NCI-H69 (cell line): ENCODE measurements around the gene LSM4.
"Not testable (repeated sequence)": the region's sequence is repeated elsewhere in the genome, so short reads cannot be mapped to it uniquely, and the experiment has no call there.

ENCODE experiments used
- DNase-seq: peaks from one replicate; lab custom pipeline; 2025; lab: John Stamatoyannopoulos, UW

Gene LSM4

DNA sequence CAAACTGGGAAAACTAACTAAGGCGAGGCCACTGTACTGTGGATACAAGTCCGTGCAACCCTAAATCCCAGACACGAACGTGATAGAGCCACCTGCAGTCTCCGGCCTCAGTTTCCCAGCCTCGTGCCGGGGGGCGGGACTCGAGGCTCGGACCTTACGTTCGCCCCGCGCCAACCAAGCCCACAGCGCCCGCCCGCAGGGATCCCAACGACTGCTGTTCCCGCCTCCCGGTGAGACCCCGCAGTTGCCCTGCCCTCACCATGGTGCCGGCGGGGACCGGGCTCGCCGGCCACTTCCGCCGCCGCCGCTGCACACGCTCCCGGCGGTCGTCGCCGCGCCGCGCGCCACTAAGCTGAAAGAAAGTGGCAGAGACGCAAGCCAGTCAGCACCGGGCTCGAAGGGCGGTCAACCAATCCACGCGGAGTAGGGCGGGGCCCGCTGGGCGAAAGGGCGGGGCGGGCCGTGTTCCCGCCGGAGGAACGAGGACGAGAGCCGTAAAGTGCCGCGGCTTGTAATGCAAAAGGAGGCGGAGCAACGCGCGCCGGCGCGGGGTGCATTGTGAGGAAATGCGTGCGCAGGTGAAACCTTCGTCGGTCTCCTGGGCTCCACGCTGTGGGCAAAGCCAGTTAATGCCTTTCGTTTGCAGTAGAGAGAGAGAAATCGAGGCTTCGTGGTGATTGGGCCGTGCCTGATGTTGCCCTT is at the start of gene LSM4:
Gene LSM4, minus strand, starts transcription at position 318 of the 702 bp plus-strand sequence. Its CDS starts 56 bp downstream, at position 262.
- DNase-seq = peak; percentile 100

DNA sequence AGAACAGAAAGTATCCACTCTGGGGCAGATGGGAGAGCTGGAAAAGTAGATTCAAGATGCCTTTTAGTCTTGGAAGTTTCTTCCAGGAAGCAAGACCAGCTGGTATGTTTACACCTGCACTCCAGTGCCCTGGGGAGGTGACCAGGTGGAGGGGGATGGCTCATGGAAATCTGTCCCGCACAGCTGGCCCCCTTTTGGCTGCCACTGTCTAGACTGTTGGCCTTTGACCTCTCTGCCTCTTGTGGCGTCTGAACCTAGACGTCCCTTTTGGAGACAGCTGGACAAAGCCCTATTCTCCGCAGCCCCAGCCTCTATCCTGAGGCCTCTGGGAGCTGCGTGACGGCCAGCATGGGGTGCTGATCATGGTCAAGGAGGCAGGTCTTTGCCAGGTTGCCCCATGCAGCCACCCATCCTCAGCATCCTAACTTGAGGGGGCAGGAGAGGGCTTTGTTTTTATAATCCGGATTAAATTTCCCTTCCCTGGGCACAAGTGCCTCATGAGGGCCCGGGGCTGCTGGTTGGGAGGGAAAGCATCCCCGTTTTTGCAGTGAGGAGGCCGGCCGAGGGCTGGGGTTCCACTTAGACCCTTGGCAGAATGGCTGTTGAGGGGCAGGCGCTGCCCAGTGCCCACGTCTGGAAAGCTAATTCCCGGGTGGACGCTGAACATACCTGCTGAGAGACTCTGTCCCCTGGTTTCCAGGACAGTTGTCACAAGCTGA is 45.8 kb upstream of the LSM4 start:
- DNase-seq = peak; percentile 75

DNA sequence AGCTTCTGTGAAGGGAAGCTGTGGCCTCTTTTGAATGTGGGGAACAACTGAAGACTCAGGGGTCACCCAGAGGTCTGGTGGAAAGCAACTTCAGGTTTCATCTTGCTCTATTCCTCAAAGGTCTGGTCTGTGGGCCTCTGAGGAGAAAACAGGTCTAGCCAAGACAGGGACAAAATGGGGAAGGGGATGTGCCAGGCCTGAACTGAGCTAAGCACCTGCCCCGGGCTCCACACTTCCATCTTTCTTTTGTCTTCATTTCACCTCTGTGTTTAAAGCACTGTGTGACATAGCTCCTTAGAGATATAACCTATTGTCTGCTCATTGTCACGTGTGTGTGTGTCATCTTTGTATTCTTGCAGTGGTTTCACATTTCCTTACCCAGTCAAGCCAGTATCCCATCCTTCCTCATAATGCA is 43.2 kb upstream of the LSM4 start:
- DNase-seq = no peak

DNA sequence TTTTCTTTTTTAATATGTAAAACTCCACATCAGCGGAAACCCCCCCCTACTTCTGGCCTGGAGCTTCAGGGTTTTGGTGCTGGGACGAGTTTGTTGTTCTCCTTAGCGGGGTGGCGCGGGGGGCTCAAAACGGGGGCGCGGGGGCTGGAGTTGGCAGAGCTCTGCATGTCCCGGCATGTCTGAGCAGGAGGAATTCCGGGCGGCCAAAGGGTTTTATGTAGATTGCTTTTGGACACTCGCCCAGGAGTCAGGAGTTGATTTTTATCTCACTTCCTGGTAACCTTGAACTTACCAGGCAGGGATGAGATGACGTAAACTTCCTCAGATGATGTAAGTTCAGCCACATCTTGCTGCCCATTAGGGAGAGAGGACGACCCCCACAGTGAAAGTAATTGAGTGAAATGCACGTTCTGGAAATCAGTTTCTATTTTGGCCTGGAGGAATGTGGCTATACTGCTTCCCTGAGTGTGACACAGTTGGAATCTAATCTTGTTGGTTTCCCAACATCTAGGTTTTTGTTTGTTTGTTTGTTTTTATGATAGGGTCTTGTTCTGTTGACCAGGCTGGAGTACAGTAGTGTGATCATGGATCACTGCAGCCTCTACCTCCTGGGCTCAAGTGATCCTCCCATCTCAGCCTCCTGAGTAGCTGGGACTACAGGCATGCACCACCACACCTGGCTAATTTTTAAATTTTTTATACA is 42.1 kb upstream of the LSM4 start:
- DNase-seq = peak; percentile 98

DNA sequence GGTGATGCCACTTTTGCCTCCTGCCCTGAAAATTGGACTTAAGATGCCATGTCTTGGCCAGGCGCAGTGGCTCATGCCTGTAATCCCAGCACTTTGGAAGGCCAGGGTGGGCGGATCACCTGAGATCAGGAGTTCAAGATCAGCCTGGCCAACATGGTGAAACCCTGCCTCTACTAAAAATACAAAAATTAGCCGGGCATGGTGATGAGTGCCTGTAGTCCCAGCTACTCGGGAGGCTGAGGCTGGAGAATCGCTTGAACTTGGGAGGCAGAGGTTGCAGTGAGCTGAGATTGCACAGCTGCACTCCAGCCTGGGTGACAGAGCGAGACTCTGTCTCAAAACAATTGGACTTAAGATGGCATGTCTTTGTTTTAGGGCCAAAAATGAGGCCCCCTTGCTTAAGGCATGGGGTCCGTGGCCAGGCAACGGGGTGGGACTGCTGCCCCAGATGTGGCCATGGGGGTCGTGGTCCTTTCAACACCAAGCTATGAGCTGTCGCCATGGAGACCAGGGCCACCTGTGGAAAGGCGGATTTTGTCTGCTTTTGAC is 41.5 kb upstream of the LSM4 start:
- not testable (repeated sequence) for DNase-seq

DNA sequence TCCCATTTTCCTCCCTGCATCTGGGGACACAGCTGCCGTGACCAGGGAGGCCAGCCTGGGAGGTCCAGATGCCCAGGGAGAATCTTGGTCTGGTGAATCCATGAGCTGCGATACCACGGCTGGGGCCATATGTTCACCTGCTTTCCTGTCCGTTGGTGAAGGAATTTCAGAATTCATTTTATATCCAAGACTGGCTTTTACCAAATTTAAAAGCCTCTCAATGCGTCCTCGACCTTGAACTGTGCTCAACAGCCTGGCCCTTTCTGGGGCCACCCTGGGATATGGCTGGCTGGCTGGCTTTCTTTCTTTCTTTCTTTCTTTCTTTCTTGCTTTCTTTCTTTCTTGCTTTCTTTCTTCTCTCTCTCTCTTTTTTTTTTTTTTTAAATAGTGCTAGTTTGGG is 40.9 kb upstream of the LSM4 start:
- no peak for DNase-seq

DNA sequence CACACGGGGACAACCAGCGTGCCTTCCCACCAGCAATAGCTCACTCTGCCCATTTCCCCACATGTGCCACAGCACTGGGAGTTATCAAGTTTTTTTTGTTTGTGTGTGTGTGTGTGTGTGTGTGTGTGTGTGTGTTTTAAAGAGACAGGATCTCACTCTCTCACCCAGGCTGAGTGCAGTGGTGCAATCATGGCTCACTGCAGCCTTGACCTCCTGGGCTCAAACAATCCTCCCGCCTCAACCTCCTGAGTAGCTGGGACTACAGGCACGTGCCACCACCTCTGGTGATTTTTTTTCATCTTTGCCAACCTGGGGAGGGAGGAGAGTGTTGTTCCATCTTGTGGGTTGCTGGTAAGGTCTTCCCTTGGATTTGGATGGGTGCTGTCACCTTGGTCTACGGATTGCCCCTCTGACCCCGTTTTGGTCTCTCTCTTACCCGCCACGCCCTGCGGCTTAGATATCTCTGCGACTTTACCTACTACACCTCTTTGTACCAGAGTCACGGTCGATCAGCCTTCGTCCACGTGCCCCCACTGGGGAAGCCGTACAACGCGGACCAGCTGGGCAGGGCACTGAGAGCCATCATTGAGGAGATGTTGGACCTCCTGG is 40.2 kb upstream of the LSM4 start:
- no peak for DNase-seq

DNA sequence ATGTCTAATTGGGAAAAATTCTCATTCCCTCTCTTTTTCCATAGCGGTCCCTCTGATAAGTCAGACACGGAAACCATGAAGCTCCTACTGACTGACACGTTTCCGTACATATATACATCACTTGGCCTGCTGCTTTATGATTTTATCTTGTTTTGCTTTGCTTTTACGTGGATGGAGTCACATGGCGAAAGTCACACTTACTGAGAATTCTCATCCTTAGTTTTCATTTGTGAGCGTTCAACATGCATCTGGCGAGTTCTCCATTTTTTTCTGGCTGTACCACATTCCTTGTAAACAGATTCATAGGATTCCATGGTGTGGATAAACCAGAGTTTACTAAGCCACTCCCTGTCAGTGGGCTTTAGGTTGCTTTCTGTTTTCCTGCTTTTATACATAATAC is 38.8 kb upstream of the LSM4 start:
- DNase-seq = no peak

DNA sequence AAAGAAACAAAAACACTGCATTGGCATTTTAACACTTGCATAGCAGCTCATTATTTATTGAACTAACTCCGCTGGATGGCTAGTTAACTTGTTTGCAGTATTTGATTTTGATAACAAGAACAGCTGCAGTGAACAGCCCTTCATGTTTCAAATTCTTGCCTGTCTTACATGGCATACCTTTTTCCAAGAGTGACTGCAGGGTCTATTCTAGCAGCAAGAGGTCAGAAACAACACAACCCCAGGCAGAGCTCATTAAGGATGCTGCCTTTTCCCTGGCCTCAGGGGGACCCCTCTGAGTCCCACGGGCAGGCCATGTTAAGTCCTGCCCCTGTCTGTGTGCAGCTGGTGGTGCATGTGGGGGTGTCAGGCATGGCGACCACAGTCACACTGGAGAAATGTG is 34.2 kb upstream of the LSM4 start:
- no peak for DNase-seq

DNA sequence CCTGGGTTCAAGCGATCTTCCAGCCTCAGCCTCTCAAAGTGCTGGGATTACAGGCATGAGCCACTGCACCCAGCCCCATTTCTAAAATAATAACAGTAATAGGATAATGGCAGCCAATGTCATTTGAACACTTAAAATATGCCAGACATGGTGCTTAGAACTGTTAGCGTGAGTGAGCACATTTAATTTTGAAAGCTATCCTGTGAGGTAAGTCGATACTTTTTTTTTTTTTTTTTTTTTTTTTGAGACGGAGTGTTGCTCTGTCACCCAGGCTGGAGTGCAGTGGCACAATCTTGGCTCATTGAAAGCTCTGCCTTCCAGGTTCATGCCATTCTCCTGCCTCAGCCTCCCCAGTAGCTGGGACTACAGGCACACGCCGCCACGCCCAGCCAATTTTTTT is 31.9 kb upstream of the LSM4 start:
- not testable (repeated sequence) for DNase-seq

DNA sequence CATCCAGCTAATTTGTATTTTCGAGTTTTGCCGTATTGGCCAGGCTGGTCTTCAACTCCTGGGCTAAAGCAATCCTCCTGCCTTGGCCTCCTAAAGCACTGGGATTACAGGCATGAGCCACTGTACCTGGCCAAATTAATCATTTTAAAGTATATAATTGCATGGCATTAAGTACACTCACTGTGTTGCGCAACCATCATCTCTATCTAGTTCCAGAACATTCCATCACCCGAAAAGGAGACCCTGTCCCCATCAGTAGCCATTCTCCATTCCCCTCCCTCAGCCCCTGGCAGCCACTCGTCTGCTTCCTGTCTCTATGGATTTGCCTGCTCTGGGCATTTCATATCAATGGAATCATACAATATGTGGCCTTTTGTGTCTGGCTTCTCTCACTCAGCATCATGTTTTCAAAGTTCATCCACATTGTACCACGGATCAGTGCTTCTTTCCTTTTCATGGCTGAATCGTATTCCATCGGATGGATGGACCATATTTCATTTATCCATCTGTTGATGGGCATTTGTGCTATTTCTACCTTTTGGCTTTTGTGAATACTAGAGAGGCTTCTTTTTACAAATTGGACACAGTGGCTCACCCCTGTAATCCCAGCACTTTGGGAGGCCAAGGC is 30.6 kb upstream of the LSM4 start:
- no peak for DNase-seq

DNA sequence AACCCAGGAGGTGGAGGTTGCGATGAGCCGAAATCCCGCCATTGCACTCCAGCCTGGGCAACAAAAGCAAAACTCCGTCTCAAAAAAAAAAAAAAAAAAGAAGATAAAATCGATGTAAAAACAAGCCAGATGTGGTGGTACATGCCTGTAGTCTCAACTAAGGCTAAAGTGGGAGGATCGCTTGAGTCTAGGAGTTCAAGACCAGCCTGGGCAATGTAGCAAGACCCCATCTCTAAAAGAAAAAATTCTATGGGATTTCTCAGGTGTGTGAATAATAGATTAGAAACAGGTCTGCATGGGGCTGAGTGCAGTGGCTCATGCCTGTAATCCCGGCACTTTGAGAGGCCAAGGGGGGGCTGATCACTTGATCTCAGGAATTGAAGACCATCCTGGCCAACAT is 28.7 kb upstream of the LSM4 start:
- no peak for DNase-seq

DNA sequence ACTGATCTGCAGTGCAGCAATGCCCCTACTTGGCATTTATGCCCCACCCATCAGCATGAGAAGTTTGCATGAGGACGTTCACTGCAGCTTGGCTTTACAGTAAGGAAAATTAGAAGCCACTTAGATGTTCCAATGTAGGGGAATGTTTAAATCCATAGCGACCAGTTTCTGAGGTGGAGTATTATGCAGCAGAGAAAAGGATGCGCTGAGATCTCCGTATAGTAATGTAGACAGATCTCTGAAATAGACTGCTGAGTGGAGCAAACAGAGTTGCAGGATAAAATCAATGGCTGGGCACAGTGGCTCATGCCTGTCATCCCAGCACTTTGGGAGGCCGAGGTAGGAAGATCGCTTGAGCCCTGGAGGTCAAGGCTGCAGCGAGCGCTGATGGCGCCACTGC is 27.6 kb upstream of the LSM4 start:
- DNase-seq = no peak

DNA sequence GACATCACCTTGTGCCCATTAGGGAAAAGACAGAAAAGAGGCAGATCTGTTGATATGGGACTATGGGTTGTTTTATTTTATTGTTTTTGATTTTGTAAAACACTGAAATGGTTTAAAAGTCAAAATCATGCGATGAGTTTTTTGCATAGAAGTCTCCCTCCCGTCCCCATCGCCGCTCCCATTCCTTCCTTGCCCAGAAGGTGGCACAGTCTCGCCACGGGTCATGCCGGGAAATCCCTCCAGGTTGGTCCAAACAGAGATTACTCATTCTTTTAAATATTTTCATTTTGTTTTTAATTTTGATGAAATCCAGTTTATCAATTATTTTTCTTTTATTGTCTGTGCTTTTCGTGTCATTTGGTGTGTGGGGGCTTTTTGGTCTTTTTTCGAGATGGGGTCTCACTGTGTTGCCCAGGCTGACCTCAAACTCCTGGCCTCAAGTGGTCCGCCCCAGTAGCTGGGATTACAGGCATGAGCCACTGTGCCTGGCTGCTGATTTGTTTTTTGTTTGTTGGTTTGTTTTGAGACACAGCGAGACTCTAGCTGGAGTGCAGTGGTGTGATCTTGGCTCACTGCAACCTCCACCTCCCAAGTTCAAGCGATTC is 26.8 kb upstream of the LSM4 start:
- DNase-seq = peak; percentile 68

DNA sequence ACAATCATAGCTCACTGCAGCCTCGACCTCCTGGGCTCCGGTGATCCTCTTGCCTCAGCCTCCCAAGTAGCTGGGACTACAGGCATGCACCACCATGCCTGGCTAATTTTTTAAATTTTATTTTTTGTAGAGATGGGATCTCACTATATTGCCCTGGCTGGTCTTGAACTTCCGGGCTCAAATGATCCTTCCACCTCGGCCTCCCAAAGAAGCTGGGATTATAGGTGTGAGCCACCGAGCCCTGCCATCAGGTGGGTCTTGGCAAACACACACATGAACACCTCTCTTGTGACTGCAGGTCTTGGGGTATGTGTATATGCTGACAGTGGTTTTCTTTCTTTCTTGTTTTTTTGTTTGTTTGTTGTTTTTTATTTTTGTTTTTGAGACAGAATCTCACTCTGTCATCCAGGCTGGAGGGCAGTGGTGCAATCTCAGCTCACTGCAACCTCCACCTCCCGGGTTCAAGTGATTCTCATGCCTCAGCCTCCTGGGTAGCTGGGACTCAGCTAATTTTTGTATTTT is 26.0 kb upstream of the LSM4 start:
- DNase-seq = not testable (repeated sequence)

DNA sequence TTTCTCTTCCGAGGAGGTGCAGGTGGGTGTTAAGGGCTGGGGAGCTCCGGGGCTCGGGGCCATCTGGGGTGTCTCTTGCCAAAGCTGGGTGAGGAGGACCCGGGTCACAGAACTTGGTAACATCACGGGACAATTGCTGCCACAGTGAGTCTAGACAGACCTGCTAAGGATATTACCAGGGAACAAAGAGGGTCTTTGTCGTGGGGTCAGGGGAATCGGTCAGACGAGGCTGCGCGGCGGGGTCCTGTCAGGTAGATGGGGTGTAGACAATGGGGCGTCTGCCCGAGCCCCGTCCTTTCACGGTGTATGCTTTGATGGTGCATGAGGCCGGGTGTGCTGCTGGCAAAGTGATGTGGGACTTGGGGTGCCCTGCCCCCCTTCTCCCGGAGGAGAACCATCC is 25.3 kb upstream of the LSM4 start:
- no peak for DNase-seq

DNA sequence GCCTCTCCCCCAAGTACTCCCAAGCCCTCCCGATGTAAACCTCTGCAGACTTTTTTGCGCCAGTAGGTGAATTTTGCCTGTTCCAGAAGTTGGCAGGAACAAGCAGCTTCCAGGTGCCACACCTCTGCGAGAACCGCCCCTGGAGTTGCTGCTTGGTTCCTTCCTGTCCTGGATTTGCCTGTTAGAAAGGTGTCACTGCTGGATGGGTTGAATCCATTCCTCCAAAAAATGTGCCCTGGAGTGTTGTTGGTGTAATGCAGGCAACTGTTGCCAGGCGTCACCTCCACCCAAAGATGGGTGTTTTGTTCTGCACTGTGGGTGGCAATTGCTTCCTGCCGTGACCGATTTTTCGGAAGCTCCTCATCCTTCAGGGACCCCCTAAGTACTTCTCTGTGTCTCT is 23.2 kb upstream of the LSM4 start:
- DNase-seq = peak; percentile 83

DNA sequence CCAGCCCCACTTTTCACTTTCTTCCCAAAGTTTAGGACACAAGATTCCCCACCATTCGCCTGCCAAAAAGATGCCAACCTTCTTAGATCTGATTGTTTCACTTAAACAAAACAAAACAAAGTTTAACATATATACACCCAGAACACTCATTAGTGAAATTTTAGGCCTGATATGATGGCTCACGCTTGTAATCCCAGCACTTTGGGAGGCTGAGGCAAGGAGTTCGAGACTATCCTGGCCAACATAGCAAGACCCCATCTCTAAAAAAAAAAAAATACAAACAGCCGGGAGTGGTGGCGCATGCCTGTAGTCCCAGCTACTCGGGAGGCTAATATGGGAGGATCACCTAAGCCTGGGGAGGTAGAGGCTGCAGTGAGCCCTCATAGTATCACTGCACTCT is 22.4 kb upstream of the LSM4 start:
- DNase-seq = no peak

DNA sequence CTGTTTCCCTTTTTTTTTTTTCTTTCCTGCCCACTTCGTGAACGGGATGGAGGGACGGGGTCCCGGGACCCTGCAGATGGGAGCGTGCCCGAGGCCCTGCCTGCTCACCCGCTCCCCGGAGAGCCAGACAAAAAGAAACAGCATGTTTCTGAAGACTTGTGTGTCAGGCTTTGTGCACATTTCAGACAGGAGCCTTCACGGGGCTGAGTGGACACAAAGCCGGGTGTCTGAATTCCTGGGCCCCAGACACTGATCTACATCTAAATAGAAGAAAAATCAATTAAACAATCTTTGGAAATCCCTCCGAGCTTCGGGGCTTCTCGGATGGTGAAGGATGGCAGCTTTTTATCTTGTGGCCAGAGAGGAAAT is 21.7 kb upstream of the LSM4 start:
- no peak for DNase-seq

DNA sequence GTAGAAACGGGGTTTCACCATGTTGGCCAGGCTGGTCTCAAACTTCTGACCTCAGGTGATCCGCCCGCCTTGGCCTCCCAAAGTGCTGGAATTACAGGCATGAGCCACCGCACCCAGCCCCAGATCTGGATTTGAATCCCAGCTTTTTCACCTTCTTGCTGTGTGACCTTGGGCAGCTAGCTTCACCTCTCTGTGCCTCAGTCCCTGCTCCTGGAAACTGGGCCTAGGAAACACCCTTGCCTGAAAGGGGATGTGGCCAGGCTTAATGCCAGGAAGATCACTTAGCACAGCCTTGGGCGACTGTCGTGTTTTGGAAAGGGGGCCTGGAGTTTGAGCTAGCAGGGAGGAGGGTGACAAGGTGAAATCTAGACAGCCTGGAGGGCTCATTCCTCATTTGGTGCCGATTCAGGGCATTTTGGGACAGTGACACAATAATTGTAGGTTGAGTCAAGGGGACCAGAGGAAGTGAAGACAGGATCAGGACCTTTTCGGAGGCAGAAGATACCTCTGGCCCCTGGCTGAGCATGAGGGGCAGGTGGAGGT is 19.3 kb upstream of the LSM4 start:
- no peak for DNase-seq
